ENCODE results near the gene PRSS56.

DNA sequence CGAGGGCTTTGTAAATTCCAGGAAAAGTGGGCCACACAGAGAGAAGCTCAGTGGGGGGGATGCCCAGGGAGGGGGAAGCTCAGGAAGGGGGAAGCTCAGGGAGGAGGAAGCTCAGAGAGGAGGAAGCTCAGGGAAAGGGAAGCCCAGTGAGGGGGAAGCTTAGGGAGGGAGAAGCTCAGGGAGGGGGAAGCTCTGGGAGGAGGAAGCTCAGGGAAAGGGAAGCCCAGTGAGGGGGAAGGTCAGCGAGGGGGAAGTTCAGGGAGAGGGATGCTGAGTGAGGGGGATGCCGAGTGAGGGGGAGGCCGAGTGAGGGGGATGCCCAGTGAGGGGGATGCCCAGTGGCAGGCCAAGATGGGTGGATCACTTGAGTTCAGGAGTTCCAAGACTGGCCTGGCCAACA, 18.5 kb downstream of the PRSS56 start:
- TF ChIP-seq, protein P1, sequence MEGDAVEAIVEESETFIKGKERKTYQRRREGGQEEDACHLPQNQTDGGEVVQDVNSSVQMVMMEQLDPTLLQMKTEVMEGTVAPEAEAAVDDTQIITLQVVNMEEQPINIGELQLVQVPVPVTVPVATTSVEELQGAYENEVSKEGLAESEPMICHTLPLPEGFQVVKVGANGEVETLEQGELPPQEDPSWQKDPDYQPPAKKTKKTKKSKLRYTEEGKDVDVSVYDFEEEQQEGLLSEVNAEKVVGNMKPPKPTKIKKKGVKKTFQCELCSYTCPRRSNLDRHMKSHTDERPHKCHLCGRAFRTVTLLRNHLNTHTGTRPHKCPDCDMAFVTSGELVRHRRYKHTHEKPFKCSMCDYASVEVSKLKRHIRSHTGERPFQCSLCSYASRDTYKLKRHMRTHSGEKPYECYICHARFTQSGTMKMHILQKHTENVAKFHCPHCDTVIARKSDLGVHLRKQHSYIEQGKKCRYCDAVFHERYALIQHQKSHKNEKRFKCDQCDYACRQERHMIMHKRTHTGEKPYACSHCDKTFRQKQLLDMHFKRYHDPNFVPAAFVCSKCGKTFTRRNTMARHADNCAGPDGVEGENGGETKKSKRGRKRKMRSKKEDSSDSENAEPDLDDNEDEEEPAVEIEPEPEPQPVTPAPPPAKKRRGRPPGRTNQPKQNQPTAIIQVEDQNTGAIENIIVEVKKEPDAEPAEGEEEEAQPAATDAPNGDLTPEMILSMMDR (IDR thresholded peaks at IDR 0.05), result no peak
- TF ChIP-seq POLR2A (IDR thresholded peaks at IDR 0.05) (no peak), POLR2AphosphoS5 (IDR thresholded peaks at IDR 0.05) (no peak)

All from breast epithelium (tissue), 3 donors.